GM18511 (cell line): ENCODE data around the gene AKAP3.

Source experiments
- ATAC-seq: cut with Tn5 transposase; IDR thresholded peaks from one replicate; pipeline ENCODE4 v1.9.1; 2021; ENCODE audit warnings: mild to moderate bottlenecking, moderate library complexity; ENCODE audit not compliant: unreplicated experiment

Gene AKAP3

GRCh38 chr12:4648501-4649357 lies at the start of gene AKAP3, which contains the start of gene NDUFA9:
Gene AKAP3 (minus strand): TSS chr12:4649051. CDS start chr12:4638196, 10,855 bp downstream.
Gene NDUFA9 (plus strand): TSS chr12:4649114. CDS start chr12:4649127, 13 bp downstream.
- peak; percentile 93 for ATAC-seq

GRCh38 chr12:4690760-4691159 lies 41.9 kb upstream of the AKAP3 start:
- no peak for ATAC-seq

- no peak for ATAC-seq
Measured at GRCh38 chr12:4685317-4685716, 36.5 kb upstream of the AKAP3 start.

GRCh38 chr12:4681732-4682131 lies 32.9 kb upstream of the AKAP3 start:
- ATAC-seq: no peak

GRCh38 chr12:4679711-4680110 lies 30.9 kb upstream of the AKAP3 start:
- no peak for ATAC-seq

- no peak for ATAC-seq
Measured at GRCh38 chr12:4665236-4665635, 16.4 kb upstream of the AKAP3 start.

- no peak for ATAC-seq
Measured at GRCh38 chr12:4663971-4664505, 15.2 kb upstream of the AKAP3 start.

GRCh38 chr12:4653691-4654090 lies 4.8 kb upstream of the AKAP3 start:
- no peak for ATAC-seq

- no peak for ATAC-seq
Measured at GRCh38 chr12:4653257-4653656, 4.4 kb upstream of the AKAP3 start.

- ATAC-seq: no peak
Measured at GRCh38 chr12:4649358-4649661, 459 bp upstream of the AKAP3 start.

GRCh38 chr12:4648104-4648500 lies 749 bp downstream of the AKAP3 start:
- ATAC-seq: no peak

GRCh38 chr12:4645023-4645422 lies 3.8 kb downstream of the AKAP3 start:
- no peak for ATAC-seq

GRCh38 chr12:4643747-4644146 lies 5.1 kb downstream of the AKAP3 start:
- ATAC-seq: no peak

- no peak for ATAC-seq
Measured at GRCh38 chr12:4630262-4630661, 18.6 kb downstream of the AKAP3 start.

- no peak for ATAC-seq
Measured at GRCh38 chr12:4628406-4628805, 20.4 kb downstream of the AKAP3 start.

- ATAC-seq: no peak
Measured at GRCh38 chr12:4626543-4626942, 22.3 kb downstream of the AKAP3 start.

- ATAC-seq: no peak
Measured at GRCh38 chr12:4621511-4621910, 27.3 kb downstream of the AKAP3 start.

- ATAC-seq: no peak
Measured at GRCh38 chr12:4615667-4616066, 33.2 kb downstream of the AKAP3 start.

- no peak for ATAC-seq
Measured at GRCh38 chr12:4610481-4610880, 38.4 kb downstream of the AKAP3 start.

GRCh38 chr12:4609071-4609470 lies 39.8 kb downstream of the AKAP3 start:
- ATAC-seq: no peak

- no peak for ATAC-seq
Measured at GRCh38 chr12:4607056-4607455, 41.8 kb downstream of the AKAP3 start.

GRCh38 chr12:4604684-4605193 lies 44.1 kb downstream of the AKAP3 start:
- ATAC-seq: peak; percentile 96
